Dermis blood vessel endothelial cell (primary cell): ENCODE measurements around the gene APLP1. TPM values are rescaled to one million over a fixed set of nuclear protein-coding genes. Genes with fewer than 3 reads are reported as not detected.
"Not testable (repeated sequence)": the region's sequence is repeated elsewhere in the genome, so short reads cannot be mapped to it uniquely, and the experiment has no call there.

Experiments
- DNase-seq: peaks from one replicate; pipeline ENCODE4 v3.0.0; 2010
- total RNA-seq: library from RNA; depleted of rRNA; stranded (reverse); fragments of >200 nt; gene quantifications from 2 replicates; pipeline ENCODE4 v1.2.3, GENCODE V29; 2014

APLP1 gene
- 1.9 and 2.5 TPM in 2 replicates for total RNA-seq

DNA sequence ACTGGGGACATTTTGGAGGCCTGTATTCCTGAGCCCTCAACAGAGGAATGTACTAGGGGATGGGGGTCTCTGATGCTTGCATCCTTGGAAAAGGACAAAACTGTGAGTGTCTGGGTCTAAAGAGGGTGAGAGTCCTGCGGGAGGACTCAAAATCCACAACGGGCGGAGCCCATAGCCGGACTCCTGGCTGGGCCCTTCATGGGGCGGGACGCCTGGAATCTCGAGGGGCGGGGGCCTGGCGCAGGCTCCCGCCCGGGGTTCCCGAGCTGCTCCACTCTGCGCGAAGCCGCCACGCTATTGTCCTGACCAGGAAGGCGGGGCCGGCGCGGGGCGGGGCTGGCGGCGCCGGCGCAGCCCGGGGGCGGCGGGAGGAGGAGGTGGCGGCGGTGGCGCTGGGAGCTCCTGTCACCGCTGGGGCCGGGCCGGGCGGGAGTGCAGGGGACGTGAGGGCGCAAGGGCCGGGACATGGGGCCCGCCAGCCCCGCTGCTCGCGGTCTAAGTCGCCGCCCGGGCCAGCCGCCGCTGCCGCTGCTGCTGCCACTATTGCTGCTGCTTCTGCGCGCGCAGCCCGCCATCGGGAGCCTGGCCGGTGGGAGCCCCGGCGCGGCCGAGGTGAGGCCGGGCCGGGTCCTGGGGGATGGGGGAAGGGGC is at the start of gene APLP1:
TSS of gene APLP1 (plus strand) at position 403 of the 651 bp plus-strand sequence. CDS start at position 466, 63 bp downstream.
- DNase-seq: peak; percentile 51

DNA sequence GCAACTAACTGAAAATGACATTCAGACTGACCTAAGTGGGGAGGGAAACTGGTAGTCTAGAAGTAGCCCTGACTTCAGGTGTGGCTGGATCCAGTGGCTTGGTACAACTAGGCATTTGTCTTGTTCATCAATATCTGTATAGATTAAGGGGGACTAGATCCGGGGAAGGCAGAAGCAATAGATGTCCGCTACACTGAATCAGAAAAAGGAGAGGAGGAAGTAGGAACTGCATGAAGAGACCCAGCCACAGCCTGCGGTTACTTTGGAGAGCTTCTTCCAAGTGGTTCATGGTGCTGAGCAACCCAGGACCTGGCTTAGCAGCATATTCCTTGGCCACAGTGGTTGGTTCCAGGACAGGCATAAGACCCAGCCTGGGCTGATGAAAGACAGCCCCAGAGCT is 45.8 kb upstream of the APLP1 start:
- DNase-seq: no peak

DNA sequence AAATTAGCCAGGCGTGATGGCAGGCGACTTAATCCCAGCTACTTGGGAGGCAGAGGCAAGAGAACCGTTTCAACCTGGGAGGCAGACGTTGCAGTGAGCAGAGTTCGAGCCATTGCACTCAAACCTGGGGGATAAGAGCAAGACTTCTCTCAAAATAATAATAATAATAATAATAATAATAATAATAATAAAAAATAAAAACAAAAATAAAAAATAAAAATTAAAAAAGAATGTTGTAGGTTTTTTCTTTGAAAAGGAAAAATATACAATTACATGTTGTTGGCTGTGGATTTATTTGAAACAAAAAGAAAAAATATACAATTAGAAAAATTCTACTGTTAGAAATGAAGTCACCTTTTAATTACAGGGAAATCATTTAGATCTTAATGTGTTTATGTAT is 44.2 kb upstream of the APLP1 start:
- no peak for DNase-seq

DNA sequence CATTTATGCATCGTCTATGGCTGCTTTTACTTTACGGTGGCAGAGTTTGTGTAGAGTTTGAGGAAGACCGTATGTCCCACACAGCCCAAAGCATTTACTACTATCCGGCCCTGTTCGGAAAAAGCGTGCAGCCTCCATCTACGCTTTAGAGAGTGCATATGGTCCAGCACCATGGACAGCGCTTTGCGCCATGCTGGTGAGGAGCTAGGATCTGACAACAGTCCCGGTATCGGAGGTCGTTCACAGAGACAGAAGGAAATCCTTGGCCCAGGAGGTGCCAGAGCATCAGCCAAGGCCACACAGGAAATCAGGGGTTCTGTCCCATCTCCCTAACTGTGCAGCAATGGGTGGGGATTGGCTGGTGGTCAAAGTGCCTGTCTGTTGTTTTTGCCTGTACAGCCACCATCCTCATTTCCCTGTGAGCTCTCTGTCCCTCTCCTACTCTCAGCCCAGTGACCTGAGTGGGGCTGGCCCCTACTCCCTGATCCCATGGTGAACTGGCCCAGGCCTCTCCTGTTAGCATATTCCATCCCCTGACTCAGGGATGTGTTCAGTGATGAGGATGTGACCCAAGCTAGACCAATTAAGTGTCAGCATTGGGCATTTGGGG is 39.6 kb upstream of the APLP1 start:
- DNase-seq: peak; percentile 81

DNA sequence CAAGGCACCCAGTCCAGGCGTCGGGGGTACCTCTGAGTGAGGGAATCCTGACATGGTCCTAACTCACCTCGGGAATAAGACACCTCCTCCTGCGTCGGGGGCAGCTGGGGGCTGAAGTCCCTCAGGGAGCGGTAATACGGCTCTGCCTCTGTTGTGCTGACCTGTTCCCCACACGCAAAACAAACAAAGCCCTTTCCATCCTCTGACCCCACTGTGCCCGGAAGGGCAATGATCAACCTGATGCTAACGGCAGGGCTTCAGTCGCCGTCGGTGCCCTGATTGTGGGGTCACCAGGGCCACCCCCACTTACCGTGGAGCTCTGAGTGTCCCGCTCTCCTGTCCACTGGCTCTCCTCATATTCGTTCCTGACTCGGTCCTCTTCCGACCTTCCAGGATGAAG is 37.4 kb upstream of the APLP1 start:
- DNase-seq: no peak

DNA sequence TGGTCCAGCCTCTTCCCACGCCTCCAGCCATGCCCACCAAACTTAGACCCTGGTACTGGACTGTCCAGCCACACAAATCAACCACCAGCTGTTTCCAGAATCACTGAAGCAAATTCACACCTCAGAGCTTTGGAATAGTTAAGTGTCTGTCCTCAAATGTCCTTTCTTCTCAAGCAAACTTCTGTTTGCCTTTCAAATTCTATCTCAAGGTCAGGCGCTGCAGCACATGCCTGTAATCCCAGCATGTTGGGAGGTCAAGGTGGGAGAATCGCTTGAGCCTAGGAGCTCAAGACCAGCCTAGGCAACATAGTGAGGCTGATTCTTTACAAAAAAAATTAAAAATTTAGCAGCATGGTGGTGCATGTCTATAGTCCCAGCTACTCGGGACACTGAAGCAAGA is 36.3 kb upstream of the APLP1 start:
- DNase-seq: no peak

DNA sequence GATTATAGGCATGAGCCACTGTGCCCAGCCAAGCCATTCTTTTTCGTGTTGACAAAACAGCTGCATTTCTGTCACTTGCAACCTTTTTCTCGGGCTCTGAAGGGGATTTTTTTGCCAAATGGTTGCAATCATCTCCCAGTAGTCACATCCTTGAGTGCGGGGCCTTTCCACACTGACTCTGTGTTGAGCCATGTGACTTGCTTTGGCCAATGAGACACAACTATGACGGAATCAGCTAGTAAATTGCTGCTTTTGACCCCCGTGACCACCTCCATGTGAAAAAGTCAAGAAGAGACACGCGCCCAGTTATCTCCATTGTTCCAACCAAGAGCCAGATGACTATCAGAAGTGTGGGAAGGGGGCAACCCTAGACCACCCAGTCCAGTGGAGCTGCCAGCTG is 34.4 kb upstream of the APLP1 start:
- no peak for DNase-seq

DNA sequence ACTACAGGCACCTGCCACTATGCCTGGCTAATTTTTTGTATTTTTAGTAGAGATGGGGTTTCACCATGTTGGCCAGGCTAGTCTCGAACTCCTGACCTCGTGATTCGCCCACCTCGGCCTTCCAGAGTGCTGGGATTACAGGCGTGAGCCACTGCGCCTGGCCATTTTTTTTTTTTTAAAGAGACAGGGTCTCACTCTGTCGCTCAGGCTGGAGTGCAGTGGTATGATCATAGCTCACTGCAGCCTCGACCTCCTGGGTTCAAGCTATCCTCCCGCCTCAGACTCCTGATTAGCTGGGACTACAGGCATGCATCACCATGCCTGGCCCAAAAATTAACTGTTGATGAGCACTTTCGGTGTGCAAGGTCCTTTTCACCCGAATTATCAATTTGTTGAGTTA is 32.3 kb upstream of the APLP1 start:
- not testable (repeated sequence) for DNase-seq

DNA sequence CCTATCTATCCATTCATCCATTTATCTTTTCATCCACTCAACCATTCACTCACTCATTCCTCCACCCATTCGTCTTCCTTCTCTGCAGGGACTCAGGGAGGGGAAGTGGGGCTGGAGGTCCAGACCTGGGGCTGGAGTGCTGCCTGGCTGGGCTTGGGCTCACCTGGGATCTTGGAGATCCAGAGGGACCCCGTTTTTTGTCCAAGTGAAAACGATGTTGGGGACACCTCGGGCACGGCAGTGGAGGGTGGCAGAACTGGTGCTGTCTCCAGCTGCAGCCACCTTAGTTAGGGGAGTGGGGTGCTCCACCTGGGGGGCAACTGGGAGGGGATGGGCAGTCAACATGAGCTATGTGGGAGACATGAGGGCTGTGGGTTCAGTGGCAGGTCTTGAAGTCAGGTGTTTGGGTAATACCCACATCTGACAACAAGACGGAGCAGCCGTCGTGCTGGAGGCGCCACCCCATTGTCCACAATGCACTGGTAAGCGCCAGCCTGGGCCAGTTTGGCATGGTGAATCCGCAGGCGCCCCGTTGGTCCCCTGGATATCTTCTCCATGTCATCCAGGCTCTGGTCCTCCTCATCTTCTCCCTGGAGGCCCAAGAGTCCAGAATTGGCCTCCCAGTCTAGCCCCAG is 26.3 kb upstream of the APLP1 start:
- no peak for DNase-seq

DNA sequence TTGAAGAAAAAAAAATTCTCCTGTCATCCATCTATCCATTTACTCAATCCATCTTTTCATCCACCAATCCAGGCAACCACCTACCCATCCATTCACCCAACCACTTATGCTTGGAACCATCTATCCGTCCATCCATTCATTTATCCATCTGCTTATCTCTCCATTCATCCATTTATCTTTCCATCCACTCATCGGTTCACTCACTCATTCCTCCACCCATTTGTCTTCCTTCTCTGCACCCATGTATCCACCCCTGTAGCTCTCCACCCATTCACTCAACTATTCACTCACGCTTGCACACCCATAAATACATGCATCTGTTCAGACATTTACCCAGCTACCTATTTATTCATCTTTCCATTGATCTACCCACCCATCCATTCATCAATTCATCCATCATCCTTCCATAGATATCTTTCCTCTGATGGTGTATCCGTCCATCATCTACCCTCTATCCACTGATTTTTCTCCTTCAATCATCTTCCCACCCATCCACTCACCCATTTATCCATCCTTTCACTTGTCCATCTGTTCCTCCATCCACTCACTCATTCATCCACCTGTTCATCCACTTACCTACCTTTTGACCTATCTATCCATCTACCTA is 25.6 kb upstream of the APLP1 start:
- DNase-seq: no peak

DNA sequence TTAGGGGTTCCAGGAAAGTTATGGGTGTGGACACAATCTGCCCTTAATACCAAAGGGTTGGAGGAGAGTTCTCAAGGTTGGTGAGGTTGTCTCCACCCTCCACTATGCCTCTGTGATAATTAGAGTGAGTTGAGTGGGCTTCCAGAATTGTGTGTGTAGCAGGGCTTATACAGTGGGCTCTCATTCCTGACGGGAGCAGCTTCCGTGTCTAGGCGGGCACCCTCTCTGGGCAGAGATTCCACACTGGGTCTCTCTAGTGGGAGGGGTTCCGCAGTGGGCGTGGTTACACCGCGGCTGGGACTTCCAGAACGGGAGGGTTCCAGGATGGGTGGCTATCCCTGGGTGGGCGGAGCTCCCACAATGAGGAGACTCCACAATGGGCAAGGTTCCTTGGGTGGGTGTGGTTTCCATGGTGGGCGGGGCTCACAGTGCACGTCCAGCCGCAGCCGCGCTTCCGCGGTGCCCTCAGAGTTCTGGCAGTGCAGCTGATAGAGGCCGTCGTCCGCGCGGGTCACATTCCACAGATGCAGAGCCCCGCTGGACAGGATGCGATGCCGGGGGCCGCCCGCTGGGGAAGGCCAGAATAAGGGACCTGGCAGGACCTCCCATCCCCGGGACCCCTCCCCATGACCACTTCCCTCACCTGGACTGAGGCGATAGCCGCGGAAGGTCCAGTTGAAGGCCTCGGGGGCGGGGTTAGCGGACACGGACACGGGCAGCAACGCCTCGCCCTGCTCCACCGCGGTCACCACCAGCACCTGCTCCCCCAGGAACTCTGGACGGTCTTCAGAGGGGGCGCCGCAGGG is 24.5 kb upstream of the APLP1 start:
- no peak for DNase-seq

DNA sequence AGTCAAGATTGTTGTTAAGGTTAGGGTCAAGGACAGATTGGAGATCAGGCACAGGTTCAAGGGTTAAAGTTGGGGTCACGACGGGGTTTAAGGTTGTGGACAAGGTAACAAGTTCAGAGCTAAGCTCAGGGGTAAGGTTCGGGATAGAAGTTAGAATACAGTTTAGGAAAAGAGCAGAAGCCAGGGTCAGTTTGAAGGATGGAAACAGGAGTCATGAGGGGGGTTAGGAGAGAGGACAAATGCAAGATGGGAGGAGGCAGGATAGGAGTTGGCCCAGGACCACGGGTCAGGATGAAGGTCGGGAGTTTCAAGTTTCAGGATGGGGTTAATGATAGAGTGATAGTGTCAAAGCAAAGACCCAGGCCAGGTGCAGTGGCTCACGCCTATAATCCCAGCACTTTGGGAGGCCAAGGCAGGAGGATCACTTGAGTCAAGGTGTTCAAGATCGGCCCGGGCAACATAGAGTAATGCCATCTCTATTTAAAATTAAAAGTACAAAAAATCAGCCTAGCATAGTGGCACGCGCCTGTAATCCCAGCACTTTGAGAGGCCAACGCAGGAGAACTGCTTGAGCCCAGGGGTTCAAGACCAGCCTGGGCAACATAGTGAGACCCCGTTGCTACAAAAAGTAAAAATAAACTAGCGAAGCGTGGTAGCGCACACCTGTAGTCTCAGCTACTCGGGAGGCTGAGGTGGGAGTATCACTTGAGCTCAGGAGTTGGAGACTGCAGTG is 23.7 kb upstream of the APLP1 start:
- DNase-seq: no peak

DNA sequence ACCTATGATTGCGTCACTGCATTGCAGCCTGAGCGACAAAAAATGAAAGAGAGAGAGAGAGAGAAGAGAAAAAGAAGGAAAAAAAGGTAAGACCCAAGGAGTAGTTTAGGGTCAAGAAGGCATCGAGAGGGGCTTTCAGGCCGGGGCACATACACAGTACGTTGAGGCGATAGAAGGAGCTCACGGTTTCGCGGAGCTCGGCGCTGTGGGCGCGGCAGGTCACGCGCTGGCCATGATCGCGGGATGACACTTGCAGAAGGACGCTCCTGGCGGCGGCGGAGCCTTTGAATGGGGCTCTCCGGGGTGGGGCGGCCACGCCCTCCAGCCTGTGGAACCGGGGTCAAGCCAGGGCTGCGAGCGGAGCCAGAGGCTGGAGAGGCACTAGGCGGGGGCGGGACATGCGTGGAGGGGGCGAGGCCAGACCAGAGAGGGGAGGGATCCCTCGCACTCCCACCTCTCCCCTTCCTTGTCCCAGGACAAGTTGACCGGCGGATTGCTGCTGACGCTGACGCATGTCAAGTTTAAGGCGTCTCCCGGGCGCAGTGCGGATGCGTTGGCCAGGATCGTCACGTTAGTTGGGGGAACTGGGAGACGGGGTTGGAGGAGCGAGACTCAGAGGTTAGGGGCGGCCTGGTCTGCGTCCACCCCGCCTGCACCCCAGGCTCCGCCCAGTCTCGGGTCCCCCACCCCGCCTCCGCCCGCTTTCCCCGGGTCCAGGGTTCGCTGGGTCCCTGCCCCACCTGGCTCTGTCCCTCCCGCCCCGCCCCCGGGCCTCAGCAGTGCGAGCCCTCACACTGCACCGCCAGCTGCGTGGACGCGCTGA is 22.9 kb upstream of the APLP1 start:
- DNase-seq: no peak

DNA sequence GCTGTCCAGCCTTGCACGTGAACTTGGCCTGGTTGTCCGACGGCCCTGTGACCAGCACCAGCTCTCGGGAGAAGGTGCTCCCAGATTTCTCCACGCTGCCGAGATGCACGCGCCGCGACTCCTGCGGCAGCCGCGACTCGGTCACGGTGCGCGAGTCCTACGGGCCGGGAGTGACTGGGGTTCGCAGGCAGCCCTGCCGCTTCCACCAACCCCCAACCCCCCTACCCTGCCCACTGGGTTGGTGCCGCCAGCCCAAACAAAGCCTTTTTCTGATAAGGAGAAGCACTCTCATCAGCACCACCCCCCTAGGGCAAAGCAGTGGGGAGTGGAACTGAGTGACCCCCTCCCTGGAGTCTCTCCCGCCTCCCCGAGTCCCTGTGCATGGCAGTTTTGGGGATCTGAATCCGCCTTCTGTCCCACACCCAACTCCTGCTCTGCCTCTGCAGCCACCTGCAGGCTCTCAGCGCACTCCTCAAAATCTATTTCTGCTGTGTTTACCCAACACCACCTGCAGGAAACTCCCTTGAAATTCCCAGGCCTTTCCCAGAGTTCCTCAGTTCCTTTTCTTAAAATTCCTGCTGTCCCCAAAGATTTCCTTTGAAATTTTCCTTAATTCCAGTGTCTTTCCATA is 22.2 kb upstream of the APLP1 start:
- no peak for DNase-seq

DNA sequence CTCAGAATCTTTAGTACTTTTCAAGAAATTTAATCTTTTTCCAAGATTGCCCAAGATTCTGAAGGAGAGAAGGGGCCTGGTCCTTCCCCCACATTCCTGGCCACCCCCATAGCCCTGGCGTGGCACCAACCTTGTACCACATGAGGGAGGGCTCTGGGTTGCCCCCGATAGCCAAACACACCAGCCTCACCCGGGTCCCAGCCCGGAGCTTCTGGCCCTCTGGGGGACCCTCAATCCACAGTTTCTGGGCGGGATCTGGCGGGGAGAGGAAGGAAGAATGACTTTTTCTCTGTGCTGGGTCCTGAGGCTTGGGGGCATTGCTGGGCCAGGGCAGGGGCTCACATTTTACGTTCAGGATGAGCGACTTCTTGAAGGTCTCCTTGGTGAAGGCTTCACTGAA is 20.5 kb upstream of the APLP1 start:
- no peak for DNase-seq

DNA sequence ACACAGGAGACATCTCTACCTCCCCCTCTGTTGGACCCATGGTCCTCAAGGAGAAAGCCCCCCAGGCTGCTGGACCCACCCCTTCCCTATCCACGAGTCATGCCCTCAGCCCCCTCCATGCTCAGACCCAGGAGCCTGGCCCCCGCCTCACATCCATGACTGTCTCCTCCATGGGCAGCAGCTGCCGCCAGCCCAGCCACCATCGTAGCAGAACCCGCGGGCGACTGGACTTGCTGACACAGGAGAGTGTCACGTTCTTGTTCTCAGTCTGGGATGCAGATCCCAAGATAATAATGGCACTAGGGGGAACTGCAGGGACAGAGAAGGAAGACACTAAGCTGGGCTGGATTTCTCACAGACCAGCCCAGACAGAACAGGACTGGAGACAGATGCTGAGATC is 19.9 kb upstream of the APLP1 start:
- no peak for DNase-seq

DNA sequence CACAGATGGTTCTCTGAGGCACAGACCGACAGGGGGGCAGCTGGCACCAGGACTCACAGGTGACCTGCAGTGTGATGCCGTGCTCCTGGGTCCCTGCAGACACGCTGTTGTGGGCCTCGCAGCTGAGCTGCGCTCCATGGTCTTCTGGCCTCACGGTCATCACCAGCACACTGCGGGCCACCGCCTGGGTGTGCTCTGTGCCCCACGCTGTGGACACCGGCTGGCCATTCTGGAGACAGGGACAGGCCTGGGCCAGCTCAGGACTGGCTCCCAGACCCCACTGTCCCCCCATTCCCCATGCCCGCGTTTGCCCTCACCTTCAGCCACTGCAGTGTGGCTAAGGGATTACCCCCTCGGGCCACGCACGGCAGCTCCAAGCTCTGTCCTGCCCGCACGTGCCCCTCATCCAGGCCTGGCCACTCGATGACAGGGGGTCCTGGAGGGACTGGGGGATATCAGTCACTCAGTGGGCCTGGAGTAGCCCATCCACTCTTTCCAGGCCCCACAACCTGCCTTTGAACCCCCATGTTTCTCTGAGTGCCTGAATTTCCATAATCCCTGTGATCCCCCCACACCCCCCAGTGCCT is 19.4 kb upstream of the APLP1 start:
- DNase-seq: no peak

DNA sequence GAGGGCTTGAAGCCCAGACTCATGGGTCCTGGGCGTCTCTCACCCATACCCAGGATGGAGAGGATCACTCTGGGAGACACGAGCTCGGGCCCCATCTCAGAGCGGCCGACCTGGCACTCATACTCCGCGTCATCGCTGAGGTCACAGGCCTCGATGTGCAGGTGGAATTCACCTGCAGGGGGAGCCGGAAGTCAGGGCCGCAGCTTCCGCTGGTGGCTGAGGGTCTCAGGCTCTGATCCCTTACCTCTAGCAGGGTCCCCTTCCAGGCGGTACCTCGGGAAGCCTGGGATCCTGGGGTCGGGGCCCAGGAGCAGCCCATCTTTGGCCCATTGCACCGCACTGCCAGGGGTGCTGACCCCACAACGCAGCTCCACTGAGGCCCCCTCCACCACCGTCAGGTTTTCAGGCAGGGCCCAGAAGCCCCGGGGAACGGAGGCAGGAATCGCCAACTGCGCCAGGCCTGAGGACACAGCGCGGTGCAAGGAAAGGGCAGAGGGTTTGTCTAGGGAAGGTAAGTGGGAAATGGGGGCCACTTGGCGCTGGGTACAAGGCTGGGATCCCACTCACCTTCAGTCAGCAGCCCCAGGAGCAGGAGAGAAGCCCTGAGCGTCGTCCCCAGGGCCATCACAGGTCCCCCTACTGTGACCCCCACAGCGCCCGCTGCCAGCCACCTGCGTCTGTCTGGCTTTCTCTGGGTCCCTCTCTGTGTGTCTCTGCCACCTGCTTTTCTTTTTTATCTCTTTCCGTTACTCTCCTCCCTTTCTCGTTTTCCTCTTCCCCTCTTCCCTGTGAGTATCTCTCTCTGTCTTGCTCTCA is 17.0 kb upstream of the APLP1 start:
- DNase-seq: no peak

DNA sequence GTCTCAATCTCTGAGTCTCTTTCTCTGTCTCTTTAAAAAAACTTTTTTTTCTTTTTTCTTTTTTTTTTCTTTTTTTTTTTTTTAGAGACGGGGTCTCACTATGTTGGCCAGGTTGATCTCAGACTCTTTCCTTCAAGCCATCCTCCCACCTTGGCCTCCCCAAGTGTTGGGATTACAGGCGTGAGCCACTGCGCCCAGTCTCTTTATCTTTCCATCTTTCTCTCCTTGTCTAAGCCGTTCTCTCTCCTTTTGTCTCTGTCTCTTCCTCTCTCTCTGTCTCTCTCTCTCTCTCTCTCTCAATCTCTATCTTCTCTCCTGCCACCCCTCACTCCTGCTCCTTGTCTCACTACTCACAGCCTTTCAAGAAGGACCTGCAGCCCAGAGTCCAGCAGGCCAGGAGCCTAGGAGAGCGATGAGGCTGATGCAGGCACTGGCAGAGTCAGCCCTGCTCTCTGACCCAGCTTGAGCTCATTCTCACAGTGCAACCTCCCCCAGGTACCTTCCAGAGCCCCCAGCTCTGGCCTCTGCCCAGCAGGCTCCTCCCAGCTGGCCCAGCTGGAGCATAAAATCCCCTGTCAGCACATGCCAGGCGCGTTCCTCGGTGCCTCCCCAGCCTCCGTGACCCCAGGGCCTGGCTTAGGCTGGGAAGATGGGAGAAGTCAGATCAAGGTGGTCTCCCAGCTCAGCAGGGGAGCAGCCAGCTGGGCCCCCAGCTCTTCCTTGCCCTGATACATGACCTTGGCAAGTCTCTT is 16.2 kb upstream of the APLP1 start, which contains the start of gene NPHS1:
TSS of gene NPHS1 (minus strand) at position 476 of the 752 bp plus-strand sequence. CDS start 667 bp downstream, outside the sequence.
- no peak for DNase-seq
